GM21529 (cell line): ENCODE data around the gene TBC1D13.
"Not testable (repeated sequence)": the region's sequence is repeated elsewhere in the genome, so short reads cannot be mapped to it uniquely, and the experiment has no call there.

Source experiments
- ATAC-seq: cut with Tn5 transposase; IDR thresholded peaks from one replicate; pipeline ENCODE4 v1.9.1; 2021; ENCODE audit not compliant: unreplicated experiment

TBC1D13 gene

DNA sequence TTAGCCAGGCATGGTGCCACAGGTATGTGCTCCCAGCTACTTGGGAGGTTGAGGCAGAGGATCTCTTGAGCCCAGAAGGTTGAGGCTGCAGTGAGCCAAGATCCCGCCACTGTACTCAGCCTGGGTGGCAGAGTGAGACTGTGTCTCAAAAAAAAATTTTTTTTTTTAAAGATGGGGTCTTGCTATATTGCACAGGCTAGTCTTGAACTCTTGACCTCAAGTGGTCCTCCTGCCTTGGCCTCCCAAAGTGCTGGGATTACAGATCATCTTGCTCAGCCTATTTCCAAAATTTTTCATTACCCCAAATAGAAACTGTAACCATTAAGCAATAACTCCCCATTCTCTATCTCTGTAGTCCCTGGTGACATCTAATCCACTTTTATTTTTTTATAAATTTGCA, 4.4 kb upstream of the TBC1D13 start:
- no peak for ATAC-seq

DNA sequence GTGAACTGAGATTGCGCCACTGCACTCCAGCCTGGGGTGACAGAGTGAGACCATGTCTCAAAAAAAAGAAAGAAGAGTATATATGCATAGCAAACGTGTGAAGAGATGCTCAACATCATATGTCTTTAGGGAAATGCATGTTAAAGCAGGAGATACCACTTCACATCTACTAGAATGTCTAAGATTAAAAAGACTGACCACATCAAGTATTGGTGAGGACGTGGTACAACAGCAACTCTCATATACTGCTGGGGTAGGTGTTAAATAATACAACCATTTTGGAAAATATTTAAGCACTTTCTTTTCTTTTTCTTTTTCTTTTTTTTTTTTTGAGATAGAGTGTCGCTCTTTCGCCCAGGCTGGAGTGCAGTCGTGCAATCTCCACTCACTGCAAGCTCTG, 1.6 kb upstream of the TBC1D13 start:
- ATAC-seq, result no peak

DNA sequence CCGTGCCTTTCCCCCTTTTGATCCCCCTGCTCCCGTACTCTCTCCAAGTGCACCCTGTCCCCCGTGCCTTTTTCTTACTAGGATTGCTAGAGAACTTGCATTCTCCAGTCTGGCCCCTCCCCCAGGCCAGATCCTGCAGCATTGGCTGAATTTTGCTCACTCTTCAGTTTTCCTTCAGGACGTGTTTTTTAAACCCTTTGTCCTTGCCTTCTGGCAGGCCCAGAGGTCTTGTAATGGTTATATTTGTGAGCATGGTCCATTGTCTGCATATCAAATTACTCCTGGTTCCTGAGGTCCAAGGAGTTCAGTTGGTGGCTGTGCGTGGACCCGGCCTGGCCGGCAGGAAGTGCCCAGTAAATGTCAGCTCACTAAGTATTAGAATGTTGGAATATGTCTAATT, 606 bp downstream of the TBC1D13 start:
- no peak for ATAC-seq

DNA sequence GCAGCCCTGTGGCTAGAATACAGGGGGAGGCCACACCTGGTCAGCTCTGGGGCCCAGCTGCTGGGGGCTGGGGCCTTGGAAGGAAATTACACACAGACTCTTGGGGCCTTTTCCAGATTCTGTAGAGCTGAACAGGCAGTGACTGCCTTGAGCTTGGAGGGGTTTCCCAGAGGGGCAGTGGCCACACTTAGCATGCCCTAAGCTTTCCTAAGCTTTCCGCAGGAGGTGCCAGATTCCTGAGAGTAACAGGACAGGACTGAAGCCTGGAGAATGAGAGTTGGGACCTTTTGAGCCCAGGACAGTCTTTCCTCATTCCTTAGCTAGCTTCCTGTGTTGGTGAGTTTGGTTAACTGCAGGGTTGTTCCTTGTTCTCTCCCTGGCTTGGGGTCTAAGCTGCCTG, 1.4 kb downstream of the TBC1D13 start:
- ATAC-seq, result no peak

DNA sequence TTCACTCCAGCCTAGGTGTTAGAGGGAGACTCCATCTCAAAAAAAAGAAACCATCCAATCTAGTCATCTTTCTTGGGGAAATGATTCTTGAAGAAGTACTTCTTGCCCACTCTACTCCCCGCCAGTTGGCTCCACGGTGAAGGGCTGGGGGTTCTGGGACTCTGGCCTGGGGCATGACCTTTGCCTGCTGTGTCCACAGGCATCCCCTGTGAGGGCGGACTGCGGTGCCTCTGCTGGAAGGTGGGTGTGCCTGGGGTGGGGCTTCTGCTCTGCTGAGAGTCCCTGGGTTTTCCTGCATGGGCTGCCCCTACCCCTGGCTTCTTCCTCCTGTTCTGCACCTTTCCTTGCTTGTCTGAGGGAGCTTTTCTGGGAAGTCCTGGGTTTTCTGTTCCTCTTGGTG, 3.5 kb downstream of the TBC1D13 start:
- ATAC-seq, result no peak

DNA sequence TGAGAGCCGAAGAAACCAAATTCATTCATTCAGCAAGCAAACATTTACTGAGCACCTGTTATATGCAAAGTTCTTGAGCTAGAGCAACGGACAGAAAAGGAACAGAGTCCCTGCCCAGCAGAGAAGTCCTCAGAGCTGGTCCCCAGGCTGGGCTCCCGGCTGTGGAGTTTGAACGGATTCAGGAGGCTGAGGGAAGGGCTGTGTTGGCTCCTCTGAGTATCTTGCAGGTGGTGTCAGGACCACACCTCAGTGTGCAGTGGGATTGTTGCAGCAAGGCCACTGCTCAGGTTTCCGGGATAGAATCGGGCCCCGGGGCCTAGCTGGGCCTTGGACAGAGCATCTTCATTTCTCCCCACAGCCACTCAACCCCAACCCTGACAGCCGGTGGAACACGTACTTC, 5.1 kb downstream of the TBC1D13 start:
- no peak for ATAC-seq

DNA sequence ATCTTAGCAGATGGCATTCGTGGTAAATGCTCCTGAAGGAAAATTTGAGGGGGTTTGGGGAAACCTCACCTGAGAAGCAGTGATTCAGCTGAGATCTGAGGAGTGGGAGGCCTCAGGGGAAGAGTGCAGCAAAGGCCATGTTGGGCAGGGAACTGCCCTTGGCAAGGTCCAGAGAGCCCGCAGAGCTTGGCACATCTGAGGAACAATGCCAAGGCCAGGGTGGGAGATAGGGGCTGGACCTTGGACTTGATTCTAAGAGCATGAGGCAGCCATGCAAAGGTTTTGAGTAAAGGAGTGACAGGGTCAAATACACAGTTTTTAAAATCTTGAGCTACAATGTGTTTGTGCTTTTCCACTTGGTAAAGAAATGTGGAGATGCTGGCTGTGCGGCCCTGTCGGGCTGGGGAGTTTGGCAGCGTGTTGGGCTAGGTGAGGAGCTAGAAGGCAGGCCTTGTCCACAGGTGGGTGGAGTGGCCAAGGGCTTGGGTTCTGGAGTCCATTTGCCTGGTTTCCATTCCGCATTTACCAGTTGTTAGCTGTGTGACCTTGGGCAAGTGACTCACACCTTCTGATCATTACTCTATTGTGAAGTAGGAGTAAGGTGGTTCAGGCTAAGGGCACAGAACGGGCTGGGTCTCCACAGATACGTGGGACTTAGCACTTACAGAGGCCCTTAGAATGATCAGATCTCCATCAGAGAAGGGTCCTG, 6.1 kb downstream of the TBC1D13 start:
- ATAC-seq, result no peak

DNA sequence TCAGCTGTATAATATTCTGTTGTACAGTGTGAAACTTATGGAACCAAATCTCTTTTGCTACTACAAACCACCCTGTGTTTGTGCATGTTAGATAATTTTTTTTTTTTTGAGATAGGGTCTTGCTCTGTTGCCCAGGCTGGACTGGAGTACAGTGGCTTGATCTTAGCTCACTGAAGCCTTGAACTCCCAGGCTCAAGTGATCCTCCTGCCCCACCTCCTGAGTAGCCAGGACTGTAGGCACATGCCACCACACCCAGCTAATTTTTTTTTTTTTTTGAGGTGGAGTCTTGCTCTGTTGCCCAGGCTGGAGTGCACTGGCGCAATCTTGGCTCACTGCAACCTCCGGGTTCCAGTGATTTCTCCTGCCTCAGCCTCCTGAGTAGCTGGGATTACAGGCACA, 7.9 kb downstream of the TBC1D13 start:
- ATAC-seq, result not testable (repeated sequence)

DNA sequence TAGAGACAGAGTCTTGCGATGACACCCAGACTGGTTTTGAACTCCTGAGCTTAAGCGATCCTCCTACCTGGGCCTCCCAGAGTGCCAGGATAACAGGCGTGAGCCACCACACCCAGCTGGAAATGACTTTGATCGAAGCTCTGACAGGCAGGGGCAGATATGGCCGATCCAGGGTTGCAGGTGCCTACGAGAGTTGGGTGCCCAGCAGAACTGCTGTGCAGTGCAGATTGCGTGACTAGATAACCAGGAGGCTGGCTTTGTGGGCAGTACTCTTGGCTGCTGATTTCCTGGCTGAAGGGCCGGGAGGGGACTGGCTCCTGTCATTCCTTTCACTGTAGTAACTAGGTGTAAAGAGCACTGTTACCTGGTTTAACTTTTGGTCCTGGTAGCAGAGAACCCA, 11.8 kb downstream of the TBC1D13 start:
- ATAC-seq, result no peak

DNA sequence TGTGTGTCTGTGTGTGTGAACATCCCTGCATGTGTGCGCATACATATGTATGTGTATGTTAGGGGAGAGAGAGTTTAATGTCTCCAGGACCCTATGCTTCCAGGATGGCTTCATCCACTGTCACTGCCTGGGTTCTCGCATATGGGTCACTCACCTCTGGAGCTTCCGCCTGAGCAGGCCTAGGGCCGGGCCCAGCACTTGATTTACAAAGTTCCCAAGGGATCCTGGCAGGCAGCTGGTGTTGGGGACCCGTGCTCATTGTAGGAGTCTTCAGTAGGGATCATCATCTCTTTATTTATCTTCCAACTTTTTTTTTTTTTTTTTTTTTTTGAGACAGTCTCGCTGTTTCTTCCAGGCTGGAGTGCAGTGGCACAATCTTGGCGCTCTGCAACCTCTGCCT, 13.0 kb downstream of the TBC1D13 start:
- ATAC-seq, result no peak

DNA sequence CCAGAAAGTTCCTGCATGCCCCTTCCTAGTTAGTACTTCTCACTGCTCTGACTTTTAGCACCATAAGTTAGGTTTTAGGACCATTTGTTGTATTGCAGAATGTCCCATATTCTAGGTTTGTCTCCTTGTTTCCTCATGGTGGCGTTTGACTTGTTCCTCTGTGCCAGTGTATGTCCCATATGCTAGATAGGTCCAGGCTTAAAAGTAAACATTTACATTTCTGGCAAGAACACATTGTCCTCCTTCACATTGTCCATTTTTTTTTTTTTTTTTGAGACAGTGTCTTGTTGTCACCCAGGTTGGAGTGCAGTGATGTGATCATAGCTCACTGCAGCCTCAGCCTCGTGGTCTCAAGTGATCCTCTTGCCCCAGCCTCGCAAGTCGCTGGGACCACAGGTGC, 15.4 kb downstream of the TBC1D13 start:
- no peak for ATAC-seq

DNA sequence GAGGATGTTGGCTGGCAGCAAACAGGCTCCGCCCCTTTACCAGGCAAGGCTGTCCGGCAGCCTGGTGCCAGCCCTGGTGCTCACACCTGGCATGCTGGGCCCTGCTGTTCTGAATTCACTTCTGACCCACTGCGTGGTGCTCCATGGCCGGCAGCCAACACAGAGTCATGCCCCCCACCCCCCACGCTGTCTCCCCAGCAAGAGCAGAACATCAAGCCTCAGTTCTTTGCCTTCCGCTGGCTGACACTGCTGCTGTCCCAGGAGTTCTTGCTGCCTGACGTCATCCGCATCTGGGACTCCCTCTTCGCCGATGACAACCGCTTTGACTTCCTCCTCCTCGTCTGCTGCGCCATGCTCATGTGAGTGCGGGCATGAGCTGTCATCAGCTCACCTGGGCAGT, 18.6 kb downstream of the TBC1D13 start:
- ATAC-seq, result no peak

DNA sequence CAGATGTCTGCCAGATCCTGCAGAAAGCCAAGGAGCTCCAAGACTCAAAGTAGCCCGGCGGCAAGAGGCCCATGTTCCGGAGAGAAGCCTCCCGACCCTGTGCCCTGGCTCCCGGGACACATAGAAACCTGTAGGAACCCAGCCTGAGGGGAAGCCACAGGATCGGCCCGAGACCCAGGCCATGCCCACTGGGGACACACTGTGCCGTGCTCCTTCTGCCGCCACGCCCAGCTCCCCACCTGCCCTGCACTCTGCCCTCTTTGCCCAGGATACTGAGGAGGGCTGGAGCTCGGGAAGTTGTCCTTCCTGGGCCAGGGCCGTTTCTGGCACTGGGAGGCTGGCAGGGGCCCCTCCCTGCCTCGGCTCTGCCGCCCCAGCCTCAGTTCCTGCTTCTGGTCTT, 20.8 kb downstream of the TBC1D13 start:
- no peak for ATAC-seq

DNA sequence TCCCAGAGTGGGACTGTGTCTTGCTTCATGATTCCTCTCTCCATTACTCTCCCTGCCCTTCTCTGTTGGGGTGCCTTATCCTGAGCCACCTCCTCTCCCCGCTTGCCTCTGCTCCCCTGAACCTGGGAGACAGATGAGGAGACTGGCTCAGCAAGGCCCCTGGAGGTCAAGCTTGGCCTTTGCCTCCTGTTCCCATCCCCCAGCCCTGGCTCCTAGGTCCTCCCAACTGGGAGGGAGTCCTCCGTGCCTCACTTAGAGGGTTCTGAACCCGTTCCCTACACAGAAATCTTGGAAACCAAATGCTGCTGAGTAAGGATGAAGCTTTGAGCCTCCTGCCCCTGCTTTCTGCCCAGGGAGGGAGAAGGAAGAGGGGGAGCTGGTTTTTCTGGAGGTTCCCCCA, 21.5 kb downstream of the TBC1D13 start:
- ATAC-seq, result no peak

DNA sequence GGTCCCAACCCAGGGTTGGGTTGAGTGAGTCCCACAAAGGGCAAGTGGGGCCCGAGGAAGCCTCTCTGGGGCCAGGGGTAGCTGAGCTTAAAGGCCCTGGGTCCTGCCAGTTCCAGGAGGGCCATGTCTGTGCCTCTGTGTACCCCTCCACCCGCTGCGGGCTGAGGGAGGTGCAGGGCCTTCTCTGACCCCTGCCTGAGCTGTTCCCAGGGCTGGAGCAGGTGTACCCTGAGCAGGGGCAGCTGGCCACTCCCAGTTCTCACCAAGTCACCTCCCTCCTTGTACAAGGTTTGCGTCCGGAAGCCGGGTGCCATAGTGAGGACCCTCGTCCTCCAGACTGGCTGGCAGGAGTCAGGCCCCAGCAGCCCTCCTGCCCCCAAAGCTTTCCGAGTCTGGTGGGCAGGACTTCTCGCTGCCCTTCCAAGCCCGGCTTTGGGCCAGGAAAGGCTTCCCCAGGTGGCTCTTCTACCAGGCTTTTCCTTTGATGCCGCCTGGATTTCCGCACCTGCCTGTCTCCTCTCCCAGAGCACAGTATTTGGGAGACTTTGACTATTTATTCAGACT, 22.1 kb downstream of the TBC1D13 start:
- ATAC-seq, result no peak

DNA sequence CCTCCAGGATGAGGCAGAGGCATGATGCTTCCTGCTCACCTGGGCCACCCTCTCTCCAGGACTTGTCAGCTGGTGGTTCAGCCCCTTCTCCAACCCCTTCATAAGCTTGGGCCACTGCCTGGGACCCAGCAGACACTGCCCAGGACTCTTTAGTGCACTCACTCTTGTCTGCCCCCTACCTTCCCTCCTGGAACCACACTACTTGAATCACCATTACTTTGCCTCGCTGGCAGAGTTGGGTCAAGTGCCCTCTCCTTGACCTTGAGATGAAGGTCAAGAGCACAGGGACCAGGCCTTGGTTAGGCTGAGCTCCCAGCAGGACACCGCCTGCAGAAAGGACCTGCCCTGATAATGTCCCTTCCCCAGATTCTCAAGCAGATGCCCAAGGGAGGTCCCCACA, 22.8 kb downstream of the TBC1D13 start:
- no peak for ATAC-seq

DNA sequence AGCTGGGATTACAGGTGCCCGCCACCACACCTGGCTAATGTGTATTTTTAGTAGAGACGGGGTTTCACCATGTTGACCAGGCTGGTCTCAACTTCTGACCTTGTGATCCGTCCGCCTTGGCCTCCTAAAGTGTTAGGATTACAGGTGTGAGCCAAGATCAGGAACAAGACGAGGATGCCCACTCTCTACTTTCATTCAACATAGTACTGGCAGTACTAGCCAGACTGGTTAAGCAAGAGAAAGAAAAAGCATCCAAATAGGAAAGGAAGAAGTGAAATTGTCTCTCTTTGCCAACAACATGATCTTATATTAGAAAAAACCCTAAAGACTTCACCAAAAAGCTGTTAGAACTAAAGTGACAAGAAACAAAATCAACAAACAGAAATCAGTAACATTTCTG, 23.8 kb downstream of the TBC1D13 start:
- ATAC-seq, result no peak

DNA sequence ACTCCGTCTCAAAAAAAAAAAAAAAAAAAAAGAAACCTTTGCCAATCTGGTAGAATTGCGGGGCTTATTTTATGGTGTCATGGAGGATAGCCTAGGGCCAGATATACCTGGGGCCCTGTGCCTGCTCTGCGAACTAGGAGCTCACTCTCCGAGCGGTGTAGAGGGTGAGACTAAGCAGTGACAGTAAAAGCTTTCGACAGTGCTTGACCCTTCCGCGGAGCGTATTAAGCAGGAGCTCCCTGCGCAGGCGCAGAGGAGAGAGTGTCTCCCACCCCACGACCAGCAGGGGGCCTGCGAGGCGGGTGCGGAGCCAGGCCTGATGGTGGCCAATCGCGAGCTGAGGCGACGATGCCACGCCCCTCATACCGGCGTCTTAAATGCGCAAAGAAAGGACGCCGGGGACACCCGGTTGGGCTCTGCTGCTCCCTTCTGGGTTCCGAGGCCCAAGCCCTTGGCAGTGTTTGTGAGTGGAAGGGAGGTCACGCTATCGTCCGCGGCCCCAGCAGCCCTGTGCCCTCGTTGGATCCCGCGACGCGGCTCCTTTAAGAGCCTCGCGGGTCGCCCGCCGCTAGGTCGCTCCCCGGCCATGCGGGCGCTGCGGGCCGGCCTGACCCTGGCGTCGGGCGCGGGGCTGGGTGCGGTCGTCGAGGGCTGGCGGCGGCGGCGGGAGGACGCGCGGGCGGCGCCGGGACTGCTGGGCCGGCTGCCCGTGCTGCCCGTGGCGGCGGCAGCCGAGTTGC, 31.2 kb downstream of the TBC1D13 start, which contains the start of gene ENDOG:
TSS of gene ENDOG (plus strand) at position 402 of the 740 bp plus-strand sequence. CDS start at position 587, 185 bp downstream.
- ATAC-seq, result peak; percentile 85

DNA sequence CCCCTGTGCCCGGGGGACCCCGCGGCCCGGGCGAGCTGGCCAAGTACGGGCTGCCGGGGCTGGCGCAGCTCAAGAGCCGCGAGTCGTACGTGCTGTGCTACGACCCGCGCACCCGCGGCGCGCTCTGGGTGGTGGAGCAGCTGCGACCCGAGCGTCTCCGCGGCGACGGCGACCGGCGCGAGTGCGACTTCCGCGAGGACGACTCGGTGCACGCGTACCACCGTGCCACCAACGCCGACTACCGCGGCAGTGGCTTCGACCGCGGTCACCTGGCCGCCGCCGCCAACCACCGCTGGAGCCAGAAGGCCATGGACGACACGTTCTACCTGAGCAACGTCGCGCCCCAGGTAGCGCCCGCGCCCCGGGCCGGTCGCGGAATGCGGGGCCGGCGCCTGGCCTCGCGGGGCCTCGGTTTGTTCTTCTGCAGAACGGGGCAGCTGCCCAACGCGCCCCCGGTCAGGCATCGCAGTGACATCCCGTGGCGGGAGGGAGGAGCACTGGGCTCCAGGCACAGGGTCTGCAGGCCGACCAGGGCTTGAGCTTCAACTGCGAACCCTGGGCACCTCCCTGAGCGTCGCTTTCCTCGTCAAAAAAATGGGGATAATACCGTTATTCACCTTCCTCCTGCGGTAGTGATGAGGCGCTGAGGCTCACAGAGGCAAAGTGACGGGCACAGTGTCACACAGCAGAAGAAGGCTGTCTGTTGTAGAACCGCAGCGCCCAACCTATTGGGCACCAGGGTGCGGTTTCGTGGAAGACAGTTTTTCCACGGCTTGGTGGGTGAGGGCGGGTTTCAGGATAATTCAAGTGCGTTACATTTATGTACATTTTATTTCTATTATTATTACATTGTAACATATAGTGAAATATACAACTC, 32.0 kb downstream of the TBC1D13 start:
- ATAC-seq, result peak; percentile 24

DNA sequence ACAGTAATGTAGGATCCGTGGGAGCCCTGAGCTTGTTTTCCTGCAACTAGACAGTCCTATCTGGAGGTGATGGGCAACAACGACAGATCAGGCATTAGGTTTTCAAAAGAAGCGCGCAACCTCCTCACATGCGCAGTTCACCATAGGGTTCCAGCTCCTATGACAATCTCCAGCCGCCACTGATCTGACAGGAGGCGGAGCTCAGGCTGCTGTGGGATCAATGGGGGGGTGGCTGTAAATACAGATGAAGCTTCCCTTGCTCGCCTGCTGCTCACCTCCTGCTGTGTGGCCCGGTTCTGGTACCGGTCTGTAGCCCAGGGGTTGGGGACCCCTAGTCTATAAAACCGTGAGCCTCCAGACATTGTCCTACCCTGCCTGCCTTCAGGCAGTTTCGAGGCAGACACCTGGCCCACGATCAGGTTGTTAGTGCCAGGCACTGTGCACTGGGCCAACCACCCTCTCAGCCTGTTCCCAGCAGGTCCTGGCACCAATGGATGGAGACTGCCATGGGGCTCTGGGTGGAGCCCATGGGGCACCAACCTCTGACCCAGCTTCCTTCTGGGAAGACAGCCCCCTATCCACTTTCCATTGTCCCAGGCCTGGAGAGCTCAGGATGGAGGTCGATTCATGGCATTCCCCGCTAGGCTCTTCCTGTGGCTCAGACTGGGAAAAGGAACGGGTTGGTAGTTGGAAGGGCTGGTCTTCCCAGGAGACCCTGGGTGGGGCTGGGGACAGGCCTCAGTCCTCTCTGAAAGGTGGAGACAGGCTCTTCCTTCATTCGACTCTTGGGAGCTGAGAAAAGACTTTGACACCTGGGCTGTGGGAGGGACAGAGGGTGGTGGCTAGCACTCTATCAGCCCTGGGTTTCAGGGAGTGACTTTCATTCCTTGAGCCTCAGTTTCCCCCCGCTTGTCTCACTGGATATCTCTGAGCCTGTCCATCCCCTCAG, 32.9 kb downstream of the TBC1D13 start:
- no peak for ATAC-seq
